Measurements from ENCODE around the gene LIPJ.

LIPJ gene

GRCh38 chr10:88652616-88653015 lies 66.1 kb downstream of the LIPJ start:
- no peak for DNase-seq
- no peak for TF ChIP-seq CTCF (IDR thresholded peaks at IDR 0.05)
- intact Hi-C loops (cut with DNase I; ENCODE audit: low total_unique reads): no loop called here
- no peaks in the 10 kb centered on the region for H3K9me3 ChIP-seq
- H3K27me3 ChIP-seq: no peaks in the 10 kb centered on the region
- H3K36me3 ChIP-seq: no peaks in the 10 kb centered on the region
- peaks cover 0 to 15% (median 0%) of the 10 kb centered on the region in 4 donors for H3K4me1 ChIP-seq
- no peak overlapping the region for H3K4me3 ChIP-seq
- H3K27ac ChIP-seq: no peak overlapping the region
